ENCODE results near the gene USP7. TPM values are rescaled to one million over a fixed set of nuclear protein-coding genes. Genes with fewer than 3 reads are reported as not detected.

Gene USP7
- total RNA-seq, 4 donors from 2014 or later = 57.9 to 93.6 (median 85.5) TPM

GRCh38 chr16:8925455-8925854 is 38.3 kb downstream of the USP7 start:
- intact Hi-C loops (cut with DNase I) = loop anchor here (5.0 kb wide), 1 partner anchor 38 kb away; no protein-coding TSS in a partner anchor
- no peak overlapping the region for H3K27ac ChIP-seq
- WGBS, 2 donors = 95 to 98% methylated on average over 7 of the region's 7 CpGs
- H3K36me3 ChIP-seq = peaks cover 22 to 24% of the 10 kb centered on the region in 2 donors
- no peaks in the 10 kb centered on the region for H3K9me3 ChIP-seq
- DNase-seq = no peak
- TF ChIP-seq, protein P1, sequence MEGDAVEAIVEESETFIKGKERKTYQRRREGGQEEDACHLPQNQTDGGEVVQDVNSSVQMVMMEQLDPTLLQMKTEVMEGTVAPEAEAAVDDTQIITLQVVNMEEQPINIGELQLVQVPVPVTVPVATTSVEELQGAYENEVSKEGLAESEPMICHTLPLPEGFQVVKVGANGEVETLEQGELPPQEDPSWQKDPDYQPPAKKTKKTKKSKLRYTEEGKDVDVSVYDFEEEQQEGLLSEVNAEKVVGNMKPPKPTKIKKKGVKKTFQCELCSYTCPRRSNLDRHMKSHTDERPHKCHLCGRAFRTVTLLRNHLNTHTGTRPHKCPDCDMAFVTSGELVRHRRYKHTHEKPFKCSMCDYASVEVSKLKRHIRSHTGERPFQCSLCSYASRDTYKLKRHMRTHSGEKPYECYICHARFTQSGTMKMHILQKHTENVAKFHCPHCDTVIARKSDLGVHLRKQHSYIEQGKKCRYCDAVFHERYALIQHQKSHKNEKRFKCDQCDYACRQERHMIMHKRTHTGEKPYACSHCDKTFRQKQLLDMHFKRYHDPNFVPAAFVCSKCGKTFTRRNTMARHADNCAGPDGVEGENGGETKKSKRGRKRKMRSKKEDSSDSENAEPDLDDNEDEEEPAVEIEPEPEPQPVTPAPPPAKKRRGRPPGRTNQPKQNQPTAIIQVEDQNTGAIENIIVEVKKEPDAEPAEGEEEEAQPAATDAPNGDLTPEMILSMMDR (IDR thresholded peaks at IDR 0.05) = no peak
- no peak for TF ChIP-seq POLR2A (IDR thresholded peaks at IDR 0.05)
- H3K4me1 ChIP-seq = peaks cover 0 to 6% of the 10 kb centered on the region in 2 donors
- H3K4me3 ChIP-seq (replicated peaks in 1 of 3) = no peak overlapping the region
- no peaks in the 10 kb centered on the region for H3K27me3 ChIP-seq

DNA sequence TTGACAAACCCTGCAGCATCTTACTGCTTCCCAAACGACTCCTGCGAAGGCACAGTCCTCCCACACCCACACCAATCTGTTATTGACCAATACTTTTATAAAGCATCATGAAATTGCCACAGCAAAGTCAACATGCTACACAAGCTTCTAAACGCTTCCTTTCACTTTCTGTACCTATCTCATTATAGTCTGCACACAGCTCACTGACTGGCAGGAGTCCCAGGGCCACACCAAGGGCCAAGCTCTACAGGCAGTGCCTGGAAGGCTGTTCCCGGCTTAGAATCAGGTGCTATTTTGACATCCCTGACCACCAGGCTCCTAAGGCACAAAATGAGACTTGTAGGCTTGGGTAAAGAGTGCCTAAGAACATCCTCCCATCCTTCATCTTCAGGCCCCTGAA is 39.5 kb downstream of the USP7 start:
- Histone ChIP-seq H3K4me1 (peaks cover 0 to 6% of the 10 kb centered on the region in 2 donors), H3K4me3 (replicated peaks in 1 of 3) (no peak overlapping the region), H3K36me3 (peaks cover 33 to 35% of the 10 kb centered on the region in 2 donors), H3K27ac (no peak overlapping the region), H3K27me3 (no peaks in the 10 kb centered on the region), H3K9me3 (no peaks in the 10 kb centered on the region)
- intact Hi-C loops (cut with DNase I) = no loop called here
- TF ChIP-seq, protein P1 (IDR thresholded peaks at IDR 0.05) = no peak
- TF ChIP-seq POLR2A (IDR thresholded peaks at IDR 0.05) = no peak
- 57 to 71% methylated on average over 4 of the region's 4 CpGs for WGBS, 2 donors
- peak; percentile 14 to 47 for DNase-seq

GRCh38 chr16:8923199-8923598 is 40.5 kb downstream of the USP7 start:
- no peak for DNase-seq
- no peak for TF ChIP-seq POLR2A (IDR thresholded peaks at IDR 0.05)
- TF ChIP-seq, protein P1 (IDR thresholded peaks at IDR 0.05) = no peak
- Histone ChIP-seq H3K4me3 (replicated peaks in 1 of 3) (no peak overlapping the region), H3K27me3 (no peaks in the 10 kb centered on the region), H3K4me1 (peaks cover 0 to 6% of the 10 kb centered on the region in 2 donors), H3K27ac (no peak overlapping the region), H3K9me3 (no peaks in the 10 kb centered on the region), H3K36me3 (peaks cover 40 to 42% of the 10 kb centered on the region in 2 donors)
- WGBS, 2 donors = 85 to 87% methylated on average over 11 of the region's 11 CpGs
- intact Hi-C loops (cut with DNase I) = no loop called here

DNA sequence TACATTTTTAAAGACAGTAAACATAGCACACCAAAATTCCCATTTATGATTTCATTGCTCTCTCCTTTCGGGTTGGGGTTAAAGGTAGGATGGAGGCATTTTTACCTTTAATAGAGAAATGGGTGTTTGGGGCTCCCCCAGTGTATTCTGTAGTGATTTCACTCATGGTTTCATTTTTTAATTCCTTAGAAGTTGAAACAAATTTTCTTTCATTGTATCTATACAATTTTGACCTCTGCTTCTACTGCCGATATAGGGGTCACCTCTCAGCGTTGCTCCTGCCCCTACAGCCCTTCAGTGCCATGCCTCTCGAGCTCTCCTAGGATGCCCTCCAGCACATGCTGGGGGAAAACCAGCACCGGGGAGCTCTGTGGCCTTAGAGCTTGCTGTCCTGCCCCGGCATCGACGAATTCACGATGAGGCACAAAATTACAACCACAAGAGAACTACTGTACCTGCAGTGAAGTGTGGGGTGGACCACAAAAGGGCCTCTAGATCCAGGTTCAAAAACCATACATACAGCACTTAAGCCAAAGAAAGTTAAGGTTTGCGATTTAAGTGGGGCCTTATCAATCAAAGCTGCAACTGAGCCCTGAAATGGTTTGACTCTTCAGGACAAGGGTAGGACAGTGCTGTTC is 42.2 kb downstream of the USP7 start:
- 94 to 96% methylated on average over 10 of the region's 10 CpGs for WGBS, 2 donors
- Histone ChIP-seq H3K4me1 (peaks cover 0 to 6% of the 10 kb centered on the region in 2 donors), H3K4me3 (replicated peaks in 1 of 3) (no peak overlapping the region), H3K27me3 (no peaks in the 10 kb centered on the region), H3K27ac (no peak overlapping the region), H3K9me3 (no peaks in the 10 kb centered on the region), H3K36me3 (peaks cover 42 to 43% of the 10 kb centered on the region in 2 donors)
- TF ChIP-seq POLR2A (IDR thresholded peaks at IDR 0.05) = no peak
- TF ChIP-seq, protein P1 (IDR thresholded peaks at IDR 0.05) = no peak
- DNase-seq = no peak
- intact Hi-C loops (cut with DNase I) = no loop called here

- peaks cover 42 to 43% of the 10 kb centered on the region in 2 donors for H3K36me3 ChIP-seq
- no peaks in the 10 kb centered on the region for H3K27me3 ChIP-seq
- H3K4me3 ChIP-seq (replicated peaks in 1 of 3) = no peak overlapping the region
- intact Hi-C loops (cut with DNase I) = no loop called here
- DNase-seq = no peak
- H3K9me3 ChIP-seq = no peaks in the 10 kb centered on the region
- H3K4me1 ChIP-seq = peaks cover 1 to 9% of the 10 kb centered on the region in 2 donors
- TF ChIP-seq POLR2A (IDR thresholded peaks at IDR 0.05) = no peak
- TF ChIP-seq, protein P1 (IDR thresholded peaks at IDR 0.05) = no peak
- 88 to 92% methylated on average over 6 of the region's 6 CpGs for WGBS, 2 donors
- H3K27ac ChIP-seq = no peak overlapping the region
Observed at GRCh38 chr16:8920645-8921346, 42.9 kb downstream of the USP7 start.
